GM04503 (cell line): ENCODE results near the gene THTPA.
"Not testable (repeated sequence)": the region's sequence is repeated elsewhere in the genome, so short reads cannot be mapped to it uniquely, and the experiment has no call there.

Experiments
- DNase-seq: peaks from one replicate; pipeline ENCODE4 v3.0.0-alpha.2; 2012; ENCODE audit warnings: low read depth

The THTPA gene

DNA sequence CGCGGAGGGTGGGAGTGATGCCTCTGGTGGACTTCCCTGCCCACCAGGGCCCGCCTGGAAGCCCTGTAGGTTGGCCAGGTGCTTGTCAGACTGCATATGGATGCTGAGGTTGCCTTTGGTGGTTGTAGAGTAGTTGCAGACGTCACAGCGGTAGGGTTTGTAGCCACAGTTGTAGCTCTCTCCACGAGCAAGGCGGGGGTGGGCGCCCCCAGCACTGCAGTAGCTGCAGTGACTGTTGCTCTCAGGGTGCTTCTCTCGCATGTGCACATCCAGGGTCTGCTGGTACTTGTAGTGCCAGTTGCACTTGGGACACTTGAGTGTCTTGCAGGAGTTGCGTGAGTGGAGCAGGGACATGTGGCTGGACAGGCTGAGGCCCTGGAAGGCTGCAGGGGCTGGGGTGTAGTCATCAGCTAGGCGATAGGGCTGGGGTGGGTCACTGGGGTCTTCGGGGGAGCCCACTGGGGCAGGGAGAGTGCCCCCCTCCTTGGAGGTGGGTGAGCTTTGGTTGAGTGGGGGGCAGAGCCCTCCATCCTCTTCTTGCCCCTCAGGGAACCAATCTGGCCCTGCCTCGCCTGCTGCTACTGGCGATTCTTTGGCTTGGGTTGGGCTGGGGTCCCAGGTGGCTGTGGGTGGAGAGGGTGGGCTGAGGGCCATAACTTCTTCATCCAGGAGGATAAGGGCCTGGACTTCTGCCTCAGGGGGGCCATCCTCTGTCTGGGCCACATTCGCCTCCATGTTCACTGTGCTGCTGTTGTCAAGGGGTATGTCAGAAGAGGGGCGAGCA lies 22.2 kb upstream of the THTPA start:
- DNase-seq: no peak

- no peak for DNase-seq
These were observed 20.1 kb upstream of the THTPA start for GRCh38 chr14:23535943-23536342.

GRCh38 chr14:23536494-23536893 lies 19.6 kb upstream of the THTPA start:
- no peak for DNase-seq

DNA sequence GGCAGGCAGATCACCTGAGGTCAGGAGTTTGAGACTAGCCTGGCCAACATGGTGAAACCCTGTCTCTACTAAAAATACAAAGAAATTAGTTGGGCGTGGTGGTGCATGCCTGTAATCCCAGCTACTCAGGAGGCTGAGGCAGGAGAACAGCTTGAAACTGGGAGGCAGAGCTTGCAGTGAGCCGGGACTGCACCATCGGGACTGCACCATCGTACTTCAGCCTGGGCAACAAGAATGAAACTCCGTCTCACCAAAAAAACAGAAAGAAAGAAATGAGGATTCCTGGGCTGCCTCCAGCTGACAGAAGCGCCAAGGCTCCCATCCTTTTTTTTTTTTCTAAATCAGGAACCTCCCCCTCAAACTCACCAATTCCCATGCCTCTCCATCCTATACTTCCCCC lies 19.2 kb upstream of the THTPA start:
- DNase-seq: not testable (repeated sequence)

- DNase-seq: no peak
These were observed 18.6 kb upstream of the THTPA start for GRCh38 chr14:23537351-23538049.

DNA sequence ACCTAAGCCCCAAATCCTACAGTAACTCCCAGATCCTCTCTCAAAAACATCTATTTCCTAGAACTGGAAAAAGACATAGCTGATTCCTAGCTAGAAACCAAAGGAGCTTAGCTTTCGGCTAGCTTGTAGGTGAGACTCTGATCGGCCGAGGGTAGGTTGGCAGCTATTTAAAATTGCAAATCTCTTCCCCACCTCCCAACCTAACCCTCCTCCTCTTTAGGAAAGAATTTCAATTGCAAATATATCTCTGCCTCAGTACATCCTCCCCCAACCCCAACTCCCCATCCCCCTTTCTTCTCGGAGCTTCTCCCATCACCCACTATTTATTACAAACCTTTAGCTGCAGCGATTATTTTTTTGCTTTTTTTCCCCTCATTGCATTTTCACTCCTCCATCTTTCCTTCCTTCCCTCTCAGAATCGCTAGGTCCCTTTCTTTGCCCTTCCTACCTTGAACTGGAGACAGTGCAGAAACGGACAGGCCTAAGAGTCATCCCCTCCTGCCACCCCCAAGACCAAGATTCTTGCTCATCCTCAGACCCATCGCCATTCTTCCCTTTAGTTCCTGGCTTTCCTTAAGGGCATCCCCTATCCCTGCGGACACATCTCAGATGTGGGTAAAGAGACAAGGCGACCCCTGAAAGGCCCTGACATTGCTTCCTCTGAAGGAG lies 17.9 kb upstream of the THTPA start:
- no peak for DNase-seq

- DNase-seq: no peak
These were observed 17.3 kb upstream of the THTPA start for GRCh38 chr14:23538785-23539184.

- no peak for DNase-seq
These were observed 16.6 kb upstream of the THTPA start for GRCh38 chr14:23539248-23540140.

GRCh38 chr14:23540141-23540469 lies 16.0 kb upstream of the THTPA start:
- no peak for DNase-seq

- no peak for DNase-seq
These were observed 13.8 kb upstream of the THTPA start for GRCh38 chr14:23542261-23542660.

- DNase-seq: no peak
These were observed 12.7 kb upstream of the THTPA start for GRCh38 chr14:23543403-23543802.

- no peak for DNase-seq
These were observed 11.3 kb upstream of the THTPA start for GRCh38 chr14:23544511-23545447.

DNA sequence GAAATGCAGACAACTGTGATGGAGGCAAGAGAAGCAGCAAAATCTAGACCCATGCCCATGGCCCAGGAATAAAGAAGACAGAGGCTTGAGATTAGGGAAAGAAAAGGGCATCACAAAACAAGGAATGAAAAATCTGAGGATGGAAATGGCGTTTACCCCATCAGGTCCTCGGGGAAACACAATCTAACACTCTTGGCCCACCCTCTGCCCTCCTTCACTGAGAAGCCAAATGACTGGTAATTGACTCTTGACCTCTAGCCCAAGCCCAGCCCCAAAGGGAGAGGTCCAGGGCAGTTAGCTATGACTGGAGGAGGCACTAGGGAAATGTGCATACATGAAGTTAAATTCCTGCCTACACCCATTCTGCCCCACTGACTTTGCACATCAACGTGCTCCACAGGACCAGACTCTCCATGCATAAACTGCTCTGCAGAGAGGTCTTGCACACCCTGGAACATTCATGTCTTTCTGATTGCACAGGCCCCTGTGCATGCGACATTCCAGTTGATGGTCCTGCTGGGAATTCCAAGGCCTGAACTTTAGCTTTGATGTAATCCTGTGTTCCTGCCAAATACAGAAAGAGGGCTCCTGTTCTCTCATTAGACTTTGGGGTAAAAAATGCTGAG lies 10.2 kb upstream of the THTPA start:
- DNase-seq: no peak

DNA sequence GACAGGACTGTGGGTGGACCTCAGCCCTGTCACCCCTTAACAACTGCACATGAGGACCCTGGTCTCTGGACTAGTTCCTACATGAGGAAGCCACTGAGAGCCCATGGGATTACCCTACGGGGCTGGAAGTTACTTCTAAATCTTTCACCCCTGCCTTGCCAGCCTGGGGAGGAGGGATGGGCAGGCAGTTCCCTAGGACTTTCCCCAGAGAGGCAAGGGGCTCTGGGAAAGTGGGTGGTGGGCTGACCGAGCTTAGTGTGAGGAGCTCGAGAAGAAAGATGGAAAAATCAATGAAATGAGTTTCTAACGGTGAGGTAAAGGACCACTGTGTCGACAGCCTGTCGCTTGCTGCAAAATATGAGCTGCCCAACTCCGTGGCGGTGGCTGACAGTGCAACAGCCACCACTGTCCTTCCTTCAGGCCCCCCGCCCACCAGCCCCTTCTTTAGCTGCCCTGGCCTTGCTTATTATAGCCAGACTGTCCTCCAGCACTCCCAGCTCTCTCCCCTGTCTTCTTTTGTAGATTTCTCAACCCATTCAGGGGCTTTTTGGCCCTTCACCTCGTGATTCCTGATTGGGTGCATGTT lies 9.5 kb upstream of the THTPA start:
- no peak for DNase-seq

DNA sequence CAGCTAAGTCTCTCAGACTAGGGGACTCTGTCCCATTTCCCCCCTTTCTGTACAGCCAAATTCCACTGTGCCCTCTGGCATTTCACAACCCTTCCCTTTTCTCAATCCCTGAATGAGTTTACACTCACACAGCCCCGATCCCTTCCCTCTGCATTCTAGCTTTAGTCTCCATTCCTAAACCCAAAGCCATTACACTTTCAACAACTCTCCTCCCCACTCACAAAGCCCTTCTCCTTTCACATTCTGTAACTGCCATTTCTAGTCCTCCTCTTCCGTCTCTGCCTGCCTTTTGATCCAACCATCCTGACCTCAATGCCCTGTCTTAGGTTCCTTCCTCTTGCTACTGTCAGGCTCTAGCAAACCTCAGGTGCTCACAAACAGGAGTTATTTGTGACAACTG lies 8.1 kb upstream of the THTPA start:
- DNase-seq: no peak

GRCh38 chr14:23548351-23549318 lies 7.4 kb upstream of the THTPA start:
- no peak for DNase-seq

GRCh38 chr14:23550131-23550811 lies 5.8 kb upstream of the THTPA start:
- DNase-seq: no peak

DNA sequence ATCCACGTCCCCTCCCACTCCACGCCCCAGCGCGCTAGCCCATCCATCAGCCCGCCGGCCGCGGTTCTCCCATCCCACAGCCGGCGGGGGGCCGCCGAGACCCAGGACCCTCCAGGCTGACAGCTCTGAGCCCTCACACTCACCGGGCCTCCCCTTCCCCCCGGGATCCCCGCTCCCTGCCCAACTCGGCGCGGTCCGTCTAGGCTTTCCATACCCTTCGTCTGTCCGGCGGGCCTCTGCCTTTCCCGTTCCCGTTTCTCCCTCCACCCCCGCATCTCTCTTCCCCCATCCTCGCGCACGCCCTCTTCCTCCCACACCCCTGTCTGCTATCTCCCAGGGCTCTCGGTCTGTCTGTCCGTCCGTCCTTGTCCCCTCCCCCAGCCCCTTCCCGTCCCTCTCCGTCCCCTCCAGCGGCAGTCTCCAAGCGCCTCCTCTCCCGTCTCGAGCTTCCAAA lies 5.2 kb upstream of the THTPA start:
- DNase-seq: no peak
